Measurements from ENCODE around the gene PCDHGA9. TPM values are rescaled to one million over a fixed set of nuclear protein-coding genes. Genes with fewer than 3 reads are reported as not detected.

PCDHGA9 gene
- total RNA-seq, 1 experiment from 2014 or later: 0.15 TPM

DNA sequence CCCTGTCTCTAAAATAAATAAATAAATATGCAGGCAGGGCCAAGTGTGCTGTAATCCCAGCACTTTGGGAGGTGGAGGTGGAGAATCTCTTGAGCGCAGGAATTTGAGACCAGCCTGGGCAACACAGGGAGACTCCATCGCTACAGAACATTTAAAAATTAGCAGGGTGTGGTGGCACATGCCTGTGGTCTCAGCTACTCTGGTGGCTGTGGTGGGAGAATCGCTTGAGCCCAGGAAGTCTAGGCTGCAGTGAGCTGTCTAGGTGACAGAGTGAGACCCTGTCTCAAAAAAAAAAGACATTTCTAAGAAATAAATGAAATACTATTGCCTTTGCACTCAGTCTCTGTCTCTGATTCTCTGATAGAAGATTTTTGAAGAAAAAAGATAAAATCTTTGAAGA lies 9.0 kb downstream of the PCDHGA9 start:
- ChIA-PET POLR2A (no interaction called here), CTCF (no interaction called here)
- TF ChIP-seq SIN3A (IDR thresholded peaks at IDR 0.05; ENCODE audit: borderline replicate concordance, insufficient read depth, low read depth, low read length) (no peak), TCF7L2 (IDR thresholded peaks at IDR 0.05; ENCODE audit: low read depth, low read length) (no peak), POLR2AphosphoS5 (IDR thresholded peaks at IDR 0.05; ENCODE audit: low read depth, low read length) (no peak)
- TF ChIP-seq, protein P1, sequence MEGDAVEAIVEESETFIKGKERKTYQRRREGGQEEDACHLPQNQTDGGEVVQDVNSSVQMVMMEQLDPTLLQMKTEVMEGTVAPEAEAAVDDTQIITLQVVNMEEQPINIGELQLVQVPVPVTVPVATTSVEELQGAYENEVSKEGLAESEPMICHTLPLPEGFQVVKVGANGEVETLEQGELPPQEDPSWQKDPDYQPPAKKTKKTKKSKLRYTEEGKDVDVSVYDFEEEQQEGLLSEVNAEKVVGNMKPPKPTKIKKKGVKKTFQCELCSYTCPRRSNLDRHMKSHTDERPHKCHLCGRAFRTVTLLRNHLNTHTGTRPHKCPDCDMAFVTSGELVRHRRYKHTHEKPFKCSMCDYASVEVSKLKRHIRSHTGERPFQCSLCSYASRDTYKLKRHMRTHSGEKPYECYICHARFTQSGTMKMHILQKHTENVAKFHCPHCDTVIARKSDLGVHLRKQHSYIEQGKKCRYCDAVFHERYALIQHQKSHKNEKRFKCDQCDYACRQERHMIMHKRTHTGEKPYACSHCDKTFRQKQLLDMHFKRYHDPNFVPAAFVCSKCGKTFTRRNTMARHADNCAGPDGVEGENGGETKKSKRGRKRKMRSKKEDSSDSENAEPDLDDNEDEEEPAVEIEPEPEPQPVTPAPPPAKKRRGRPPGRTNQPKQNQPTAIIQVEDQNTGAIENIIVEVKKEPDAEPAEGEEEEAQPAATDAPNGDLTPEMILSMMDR (IDR thresholded peaks at IDR 0.05): no peak
- TF ChIP-seq, protein P2, sequence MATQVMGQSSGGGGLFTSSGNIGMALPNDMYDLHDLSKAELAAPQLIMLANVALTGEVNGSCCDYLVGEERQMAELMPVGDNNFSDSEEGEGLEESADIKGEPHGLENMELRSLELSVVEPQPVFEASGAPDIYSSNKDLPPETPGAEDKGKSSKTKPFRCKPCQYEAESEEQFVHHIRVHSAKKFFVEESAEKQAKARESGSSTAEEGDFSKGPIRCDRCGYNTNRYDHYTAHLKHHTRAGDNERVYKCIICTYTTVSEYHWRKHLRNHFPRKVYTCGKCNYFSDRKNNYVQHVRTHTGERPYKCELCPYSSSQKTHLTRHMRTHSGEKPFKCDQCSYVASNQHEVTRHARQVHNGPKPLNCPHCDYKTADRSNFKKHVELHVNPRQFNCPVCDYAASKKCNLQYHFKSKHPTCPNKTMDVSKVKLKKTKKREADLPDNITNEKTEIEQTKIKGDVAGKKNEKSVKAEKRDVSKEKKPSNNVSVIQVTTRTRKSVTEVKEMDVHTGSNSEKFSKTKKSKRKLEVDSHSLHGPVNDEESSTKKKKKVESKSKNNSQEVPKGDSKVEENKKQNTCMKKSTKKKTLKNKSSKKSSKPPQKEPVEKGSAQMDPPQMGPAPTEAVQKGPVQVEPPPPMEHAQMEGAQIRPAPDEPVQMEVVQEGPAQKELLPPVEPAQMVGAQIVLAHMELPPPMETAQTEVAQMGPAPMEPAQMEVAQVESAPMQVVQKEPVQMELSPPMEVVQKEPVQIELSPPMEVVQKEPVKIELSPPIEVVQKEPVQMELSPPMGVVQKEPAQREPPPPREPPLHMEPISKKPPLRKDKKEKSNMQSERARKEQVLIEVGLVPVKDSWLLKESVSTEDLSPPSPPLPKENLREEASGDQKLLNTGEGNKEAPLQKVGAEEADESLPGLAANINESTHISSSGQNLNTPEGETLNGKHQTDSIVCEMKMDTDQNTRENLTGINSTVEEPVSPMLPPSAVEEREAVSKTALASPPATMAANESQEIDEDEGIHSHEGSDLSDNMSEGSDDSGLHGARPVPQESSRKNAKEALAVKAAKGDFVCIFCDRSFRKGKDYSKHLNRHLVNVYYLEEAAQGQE (IDR thresholded peaks at IDR 0.05; ENCODE audit: insufficient read depth in 1 of 2, low read depth in 2 of 2, low read length in 1 of 2): no peak
- ATAC-seq (no peak), DNase-seq (ENCODE audit: low read depth, low spot score) (no peak)
- H3K4me1 ChIP-seq (ENCODE audit: control insufficient read depth, insufficient read depth, low read length): no peaks in the 10 kb centered on the region
- H3K36me3 ChIP-seq (ENCODE audit: control insufficient read depth, insufficient read depth, low read length): no peaks in the 10 kb centered on the region
- intact Hi-C loops (cut with micrococcal nuclease; ENCODE audit: unreplicated experiment): loop anchor here (5.0 to 10.0 kb wide), 2 partner anchors 47 to 189 kb away; partner anchors contain the start of genes PCDHB14 and PCDHGA5
- in situ Hi-C loops (cut with HindIII; ENCODE audit: low pct_unique_long_range_greater_than_20kb, low sequenced_read_pairs): no loop called here
- no TSS peak for BruUV-seq (replicated peaks)
- no peak overlapping the region for H3K27ac ChIP-seq (ENCODE audit: low read length)
- no peaks in the 10 kb centered on the region for H3K9me3 ChIP-seq (ENCODE audit: control insufficient read depth, insufficient read depth, low read depth, low read length)
- H3K4me3 ChIP-seq (ENCODE audit: low read depth in 2 of 2, low read length in 2 of 2): no peak overlapping the region
- H3K27me3 ChIP-seq (ENCODE audit: control insufficient read depth, insufficient read depth, low read length): no peaks in the 10 kb centered on the region

DNA sequence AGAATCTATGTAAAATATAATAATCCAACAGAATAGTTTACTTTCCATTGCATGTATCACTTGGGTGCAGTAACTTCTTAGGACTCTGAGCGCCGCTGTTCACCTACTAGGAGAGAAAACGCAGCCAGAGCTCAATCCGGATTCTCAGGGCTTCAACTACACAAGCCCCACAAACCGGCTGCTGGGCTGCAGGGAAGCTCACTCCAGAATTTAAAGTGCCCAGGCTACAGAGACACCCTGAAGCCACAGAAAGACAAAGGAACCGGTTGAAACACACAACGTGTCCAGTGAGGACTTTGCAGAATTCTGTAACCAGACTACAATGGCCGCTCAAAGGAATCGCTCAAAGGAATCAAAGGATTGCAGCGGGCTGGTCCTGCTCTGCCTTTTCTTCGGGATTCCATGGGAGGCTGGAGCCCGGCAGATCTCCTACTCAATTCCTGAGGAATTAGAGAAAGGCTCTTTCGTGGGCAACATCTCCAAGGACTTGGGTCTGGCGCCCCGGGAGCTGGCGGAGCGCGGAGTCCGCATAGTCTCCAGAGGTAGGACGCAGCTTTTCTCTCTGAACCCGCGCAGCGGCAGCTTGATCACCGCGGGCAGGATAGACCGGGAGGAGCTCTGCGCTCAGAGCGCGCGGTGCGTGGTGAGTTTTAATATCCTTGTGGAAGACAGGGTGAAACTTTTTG lies 10.4 kb downstream of the PCDHGA9 start, which contains the start of gene PCDHGA10:
Gene PCDHGA10 (plus strand): TSS at position 134 of the 686 bp plus-strand sequence. CDS start 189 bp downstream, at position 323.
- in situ Hi-C loops (cut with HindIII; ENCODE audit: low pct_unique_long_range_greater_than_20kb, low sequenced_read_pairs) (no loop called here), intact Hi-C loops (cut with micrococcal nuclease; ENCODE audit: unreplicated experiment) (loop anchor here (2.0 to 10.0 kb wide), 3 partner anchors 48 to 191 kb away; partner anchors contain the start of genes PCDHB14 and PCDHGA5)
- H3K36me3 ChIP-seq (ENCODE audit: control insufficient read depth, insufficient read depth, low read length): no peaks in the 10 kb centered on the region
- no peaks in the 10 kb centered on the region for H3K27me3 ChIP-seq (ENCODE audit: control insufficient read depth, insufficient read depth, low read length)
- TF ChIP-seq, protein P1 (IDR thresholded peaks at IDR 0.05): peak; percentile 87
- TF ChIP-seq TCF7L2 (IDR thresholded peaks at IDR 0.05; ENCODE audit: low read depth, low read length): no peak
- ChIA-PET CTCF (interaction anchor here (0.5 to 2.2 kb wide), 17 partner anchors 17 to 244 kb away, joined by 3 to 11 read pairs (median 4); partner anchors contain the start of genes PCDHB11, PCDHB14, PCDHGA1 and PCDHGA12), POLR2A (no interaction called here)
- H3K4me3 ChIP-seq (ENCODE audit: low read depth in 2 of 2, low read length in 2 of 2): peak within 1 kb of the TSS in 1 of 2 experiments; percentile 7; a peak in 1 of 4 replicates
- H3K27ac ChIP-seq (ENCODE audit: low read length): no peak within 1 kb of the TSS
- DNase-seq (ENCODE audit: low read depth, low spot score): no peak
- peak; percentile 72 for ATAC-seq
- no TSS peak for BruUV-seq (replicated peaks)
- H3K9me3 ChIP-seq (ENCODE audit: control insufficient read depth, insufficient read depth, low read depth, low read length): no peaks in the 10 kb centered on the region
- H3K4me1 ChIP-seq (ENCODE audit: control insufficient read depth, insufficient read depth, low read length): no peaks in the 10 kb centered on the region

Measured in Panc1 (cell line).